Ramos (cell line): ENCODE results near the gene KIAA0825.
"Not testable (repeated sequence)": the region's sequence is repeated elsewhere in the genome, so short reads cannot be mapped to it uniquely, and the experiment has no call there.

Experiments used
- in situ Hi-C: fragments of 300-500 bp; cut with MboI; formaldehyde crosslinking; loops from one replicate; pipeline ENCODE4 v1.14.3; 2022; ENCODE audit warnings: low sequenced_read_pairs; ENCODE audit not compliant: unreplicated experiment

KIAA0825 gene

DNA sequence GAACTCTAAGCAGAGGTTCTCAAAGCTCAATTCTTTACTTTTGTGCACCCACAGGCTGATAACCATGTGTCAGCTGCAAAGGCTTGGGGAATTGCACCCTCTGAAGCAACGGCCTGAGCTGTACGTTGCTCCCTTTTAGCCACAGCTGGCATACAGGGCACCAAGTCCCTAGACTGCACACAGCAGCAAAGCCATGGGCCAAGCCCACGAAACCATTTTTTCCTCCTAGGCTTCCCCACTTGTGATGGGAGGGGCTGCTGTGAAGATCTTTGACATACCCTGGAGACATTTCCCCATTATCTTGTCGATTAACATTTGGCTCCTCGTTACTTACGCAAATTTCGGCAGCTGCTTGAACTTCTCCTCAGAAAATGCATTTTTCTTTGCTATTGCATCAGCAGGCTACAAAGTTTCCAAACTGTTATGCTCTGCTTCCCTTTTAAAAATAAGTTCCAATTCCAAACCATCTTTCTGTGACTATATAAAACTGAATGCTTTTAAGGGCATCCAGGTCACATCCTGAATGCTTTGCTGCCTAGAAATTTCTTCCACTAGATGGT lies 23.0 kb downstream of the KIAA0825 start:
- in situ Hi-C loops, result no loop called here

- in situ Hi-C loops, result no loop called here
These were observed 40.7 kb downstream of the KIAA0825 start for GRCh38 chr5:94577466-94578245.

DNA sequence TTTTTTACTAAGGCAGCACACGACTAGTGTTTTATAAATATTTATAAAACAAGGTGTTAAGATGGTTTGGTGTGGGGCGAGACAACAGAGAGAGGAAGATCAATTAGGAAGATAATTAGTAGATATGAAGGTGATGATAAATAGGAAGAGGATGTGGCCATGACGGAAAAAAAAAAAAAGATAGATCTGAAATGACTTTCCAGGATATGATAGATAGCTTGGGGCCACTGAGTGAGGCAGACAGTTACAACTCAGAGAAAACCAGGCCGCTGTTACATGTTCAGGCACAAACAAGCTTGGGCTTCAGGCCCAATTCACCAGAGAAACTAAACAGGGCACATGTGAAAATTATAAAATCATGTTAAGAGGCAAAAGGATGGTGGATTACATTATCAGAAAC lies 43.2 kb downstream of the KIAA0825 start:
- in situ Hi-C loops, result no loop called here

GRCh38 chr5:94573349-94573748 lies 45.1 kb downstream of the KIAA0825 start:
- in situ Hi-C loops, result not testable (repeated sequence)

- in situ Hi-C loops, result no loop called here
These were observed 47.0 kb downstream of the KIAA0825 start for GRCh38 chr5:94571415-94571814.

- in situ Hi-C loops, result no loop called here
These were observed 53.6 kb downstream of the KIAA0825 start for GRCh38 chr5:94564812-94565211.

DNA sequence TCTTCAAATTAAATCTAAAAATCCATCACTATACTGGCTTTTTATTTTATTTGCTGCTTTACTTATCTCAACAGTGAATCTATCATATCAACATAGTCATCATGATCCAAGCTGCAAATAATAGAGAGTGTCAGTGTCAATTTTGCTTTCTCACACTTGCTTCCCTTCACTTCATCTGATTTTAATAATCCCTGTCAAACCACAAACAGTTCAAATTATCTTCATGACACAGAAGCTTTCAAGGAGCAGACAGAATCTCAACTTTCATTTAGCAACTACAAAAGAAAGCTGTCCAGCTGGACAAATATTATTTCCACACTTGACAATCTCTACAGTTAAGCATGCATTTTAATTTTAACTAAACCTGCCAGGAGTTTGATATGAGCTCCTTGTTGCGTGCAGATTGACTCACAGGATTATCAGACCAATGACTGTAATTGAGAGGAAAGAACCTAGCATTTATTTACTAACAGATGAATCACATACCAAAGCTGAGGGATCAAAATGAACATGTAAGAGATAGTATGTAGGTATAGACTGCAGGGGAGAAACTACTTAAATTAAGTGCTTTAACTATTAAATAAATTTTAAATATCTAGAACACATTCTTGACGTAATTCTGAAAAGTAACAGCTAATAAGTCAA lies 56.0 kb downstream of the KIAA0825 start:
- in situ Hi-C loops, result no loop called here

DNA sequence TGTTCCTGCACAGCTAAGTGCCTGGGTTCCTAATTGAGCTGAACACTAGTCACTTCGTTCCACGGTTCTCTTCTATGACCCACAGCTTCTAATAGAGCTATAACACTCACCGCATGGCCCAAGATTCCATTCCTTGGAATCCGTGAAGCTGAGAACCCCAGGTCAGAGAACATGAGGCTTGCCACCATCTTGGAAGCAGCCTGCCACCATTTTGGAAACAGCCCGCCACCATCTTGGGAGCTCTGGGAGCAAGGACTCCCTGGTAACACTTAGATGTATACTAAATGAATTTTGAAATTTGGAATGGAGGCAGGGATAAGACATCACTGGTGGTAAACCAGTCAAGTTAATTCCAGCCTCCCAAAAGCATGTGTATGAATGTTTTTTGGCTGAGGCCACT lies 60.4 kb downstream of the KIAA0825 start:
- in situ Hi-C loops, result no loop called here

- in situ Hi-C loops, result no loop called here
These were observed 66.5 kb downstream of the KIAA0825 start for GRCh38 chr5:94551858-94552257.

DNA sequence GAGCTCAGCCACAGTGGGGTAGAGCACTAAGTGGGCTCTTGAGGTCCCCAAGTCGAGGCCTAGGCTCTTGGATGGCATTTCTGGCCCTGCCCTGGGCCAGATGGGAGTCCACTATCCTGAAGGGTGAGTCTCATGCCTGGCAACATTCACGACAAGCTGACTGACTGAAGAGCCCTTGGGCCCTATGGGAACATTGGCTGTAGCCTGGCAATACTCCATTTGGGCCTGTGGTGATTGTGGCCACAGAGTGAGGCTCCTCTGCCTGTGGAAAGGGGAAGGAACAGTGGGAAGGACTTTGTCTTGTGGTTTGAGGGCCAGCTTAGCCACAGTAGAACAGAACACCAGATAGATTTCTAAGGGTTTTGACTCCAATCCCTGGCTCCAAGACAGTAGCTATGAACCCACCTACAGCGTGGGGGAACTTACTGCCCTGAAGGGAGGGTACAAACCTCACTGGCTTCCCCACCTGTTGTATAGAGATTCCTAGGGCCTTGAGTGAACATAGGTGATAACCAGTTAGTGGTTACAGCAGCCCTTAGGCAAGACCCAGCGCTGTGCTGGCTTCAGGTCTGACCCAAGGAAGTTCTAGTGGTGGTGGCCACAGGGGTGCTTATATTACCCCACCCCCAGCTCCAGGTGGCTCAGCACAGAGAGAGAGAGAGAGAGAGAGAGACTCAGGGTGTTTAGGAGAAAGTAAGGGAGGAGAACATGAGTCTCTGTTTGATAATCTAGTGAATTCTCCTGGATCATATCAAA lies 72.4 kb downstream of the KIAA0825 start:
- in situ Hi-C loops, result no loop called here

DNA sequence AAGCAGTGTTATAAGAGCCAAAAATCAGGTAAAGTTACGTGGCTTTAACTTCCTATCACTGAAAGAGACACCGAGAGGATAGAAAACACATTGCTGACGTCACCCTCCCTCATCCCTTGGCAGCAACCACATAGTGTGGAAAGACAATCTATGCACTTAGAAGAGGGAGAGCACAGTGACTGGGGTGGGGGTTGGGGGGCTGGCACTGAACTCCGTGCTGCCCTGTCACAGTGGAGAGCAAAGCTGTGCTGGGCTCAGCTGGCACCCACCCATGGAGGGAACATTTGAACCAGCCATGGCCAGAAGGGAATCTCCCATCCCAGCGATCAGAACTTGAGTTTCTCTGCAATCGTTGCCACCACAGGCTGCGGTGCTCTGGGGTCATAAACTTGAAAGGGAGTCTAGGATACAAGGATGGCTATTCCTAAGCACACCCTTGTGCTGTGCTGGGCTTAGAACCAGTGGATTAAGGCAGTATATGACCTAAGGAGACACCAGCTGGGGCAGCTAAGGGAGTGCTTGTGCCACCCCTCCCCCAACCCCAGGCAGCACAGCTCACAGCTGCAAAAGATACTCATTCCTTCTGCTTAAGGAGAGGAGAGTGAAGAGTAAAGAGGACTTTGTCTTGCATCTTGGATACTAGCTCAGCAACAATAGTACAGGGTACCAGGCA lies 73.4 kb downstream of the KIAA0825 start:
- in situ Hi-C loops, result no loop called here

DNA sequence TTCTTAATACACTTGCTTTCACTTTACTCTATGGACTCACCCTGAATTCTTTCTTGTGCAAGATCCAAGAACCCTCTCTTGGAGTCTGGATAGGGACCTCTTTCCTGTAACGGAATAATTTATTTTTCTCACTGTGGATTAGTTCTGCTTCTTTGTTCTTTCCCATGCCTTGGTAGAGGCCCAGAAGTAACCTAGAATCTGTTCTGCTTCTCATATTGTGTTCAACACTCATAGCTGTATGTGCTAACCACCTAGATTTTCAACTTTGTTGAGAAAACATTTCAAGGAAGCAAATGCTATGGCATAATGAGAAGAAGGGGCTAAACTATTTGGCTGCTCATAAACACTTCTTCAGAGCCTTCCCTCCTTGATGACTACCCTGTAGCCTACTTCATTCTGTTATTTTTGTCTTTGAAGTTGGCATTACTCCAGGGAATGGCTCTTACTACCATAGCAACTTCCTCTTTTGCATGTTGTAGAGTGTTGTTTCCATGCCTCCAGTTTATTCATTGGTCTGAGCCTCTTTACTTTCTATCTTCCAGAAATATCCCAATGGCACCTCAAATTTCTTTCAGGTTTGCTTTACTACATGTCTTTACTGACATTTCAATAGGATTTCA lies 74.3 kb downstream of the KIAA0825 start:
- in situ Hi-C loops, result no loop called here

- in situ Hi-C loops, result no loop called here
These were observed 77.4 kb downstream of the KIAA0825 start for GRCh38 chr5:94540856-94541494.

DNA sequence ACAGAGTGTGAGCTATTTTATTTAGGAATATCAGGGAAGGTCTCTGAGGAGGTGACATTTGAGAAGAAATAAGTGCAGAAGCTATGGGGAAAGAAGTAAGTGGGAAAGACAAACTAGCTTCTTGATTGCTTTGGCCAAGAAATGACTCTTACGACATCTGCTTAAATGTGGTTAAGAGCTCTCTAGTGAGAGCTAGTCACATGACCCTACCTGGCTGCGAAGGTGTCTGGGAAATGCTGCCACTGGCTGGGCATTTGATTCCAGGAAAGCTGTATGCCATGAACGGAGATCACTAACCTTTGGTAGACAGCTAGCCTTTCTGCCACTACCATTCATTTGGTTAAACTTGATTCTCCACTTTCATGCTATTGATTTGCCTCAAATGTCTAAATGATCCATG lies 80.1 kb downstream of the KIAA0825 start:
- in situ Hi-C loops, result no loop called here

- in situ Hi-C loops, result no loop called here
These were observed 91.7 kb downstream of the KIAA0825 start for GRCh38 chr5:94526706-94527105.

GRCh38 chr5:94524841-94525697 lies 93.3 kb downstream of the KIAA0825 start:
- in situ Hi-C loops, result no loop called here

- in situ Hi-C loops, result no loop called here
These were observed 95.4 kb downstream of the KIAA0825 start for GRCh38 chr5:94523018-94523417.

GRCh38 chr5:94522117-94522516 lies 96.3 kb downstream of the KIAA0825 start:
- in situ Hi-C loops, result no loop called here
